NK-92 (cell line): ENCODE data around the gene RAPH1.

ENCODE experiments used
- DNase-seq: peaks from one replicate; lab custom pipeline; 2025; ENCODE audit not compliant: unreplicated experiment; lab: John Stamatoyannopoulos, UW

Gene RAPH1

GRCh38 chr2:203361922-203362321, 173.2 kb downstream of the RAPH1 start:
- DNase-seq: no peak

- no peak for DNase-seq
These were observed 173.6 kb downstream of the RAPH1 start for GRCh38 chr2:203361495-203361894.

GRCh38 chr2:203360833-203361430, 174.2 kb downstream of the RAPH1 start:
- no peak for DNase-seq

- DNase-seq: no peak
These were observed 175.7 kb downstream of the RAPH1 start for GRCh38 chr2:203359450-203359849.

- DNase-seq: no peak
These were observed 180.1 kb downstream of the RAPH1 start for GRCh38 chr2:203354966-203355365.

GRCh38 chr2:203352604-203353255, 182.4 kb downstream of the RAPH1 start:
- no peak for DNase-seq

- no peak for DNase-seq
These were observed 187.7 kb downstream of the RAPH1 start for GRCh38 chr2:203347375-203347774.

- no peak for DNase-seq
These were observed 188.5 kb downstream of the RAPH1 start for GRCh38 chr2:203346612-203347011.

GRCh38 chr2:203344667-203345066, 190.4 kb downstream of the RAPH1 start:
- DNase-seq: no peak
